ENCODE data around the gene OR2L2. TPM values are rescaled to one million over a fixed set of nuclear protein-coding genes. Genes with fewer than 3 reads are reported as not detected.
"Not testable (repeated sequence)": the region's sequence is repeated elsewhere in the genome, so short reads cannot be mapped to it uniquely, and the experiment has no call there.

Gene OR2L2
- total and polyA plus RNA-seq, 2 donors (not counting 1 experiment from before 2014, with no cell fraction given) = under 0.01 to 0.03 TPM

- DNase-seq (ENCODE audit: low read depth in 2 of 2) = no peak
- H3K27ac ChIP-seq (ENCODE audit: insufficient read depth, low read length) = no peak overlapping the region
- no peaks in the 10 kb centered on the region for H4K20me1 ChIP-seq (ENCODE audit: control insufficient read depth, extremely low read depth, insufficient read depth, low read length)
- H3K9ac ChIP-seq (ENCODE audit: insufficient read depth, low read length) = no peak overlapping the region
- TF ChIP-seq EZH2 (IDR thresholded peaks at IDR 0.05; ENCODE audit: low read length, missing control alignments) (no peak), CTCF (conservative IDR thresholded peaks at IDR 0.05 in 1 of 2, IDR thresholded peaks at IDR 0.05 in 1 of 2; ENCODE audit: low read depth in 1 of 2, low read length in 2 of 2) (no peak)
- H3K4me1 ChIP-seq (ENCODE audit: control insufficient read depth, extremely low read depth, insufficient read depth, low read length) = no peaks in the 10 kb centered on the region
- no peaks in the 10 kb centered on the region for H3K9me3 ChIP-seq (ENCODE audit: control insufficient read depth, insufficient read depth, low read depth, low read length)
- no peaks in the 10 kb centered on the region for H3K36me3 ChIP-seq (ENCODE audit: control insufficient read depth, insufficient read depth, low read length)
- no peak overlapping the region for H3K4me3 ChIP-seq (replicated peaks in 1 of 4; ENCODE audit: control extremely low read depth in 1 of 4, insufficient read depth in 1 of 4, low read depth in 3 of 4, low read length in 4 of 4)
- H3K27me3 ChIP-seq (ENCODE audit: control insufficient read depth, insufficient read depth, low read length) = no peaks in the 10 kb centered on the region
- no peak overlapping the region for H2AFZ ChIP-seq (ENCODE audit: low read length)
- H3K4me2 ChIP-seq (ENCODE audit: extremely low read depth, insufficient read depth, low read length) = no peak overlapping the region
- no peaks in the 10 kb centered on the region for H3K79me2 ChIP-seq (ENCODE audit: control insufficient read depth, insufficient read depth, low read length)
Observed at GRCh38 chr1:248055261-248055660, 25.4 kb downstream of the OR2L2 start.

GRCh38 chr1:248065071-248065470, 35.2 kb downstream of the OR2L2 start:
- no peaks in the 10 kb centered on the region for H4K20me1 ChIP-seq (ENCODE audit: control insufficient read depth, extremely low read depth, insufficient read depth, low read length)
- H3K9me3 ChIP-seq (ENCODE audit: control insufficient read depth, insufficient read depth, low read depth, low read length) = no peaks in the 10 kb centered on the region
- DNase-seq (ENCODE audit: low read depth in 2 of 2) = no peak
- no peak overlapping the region for H3K9ac ChIP-seq (ENCODE audit: insufficient read depth, low read length)
- H3K27me3 ChIP-seq (ENCODE audit: control insufficient read depth, insufficient read depth, low read length) = no peaks in the 10 kb centered on the region
- no peaks in the 10 kb centered on the region for H3K36me3 ChIP-seq (ENCODE audit: control insufficient read depth, insufficient read depth, low read length)
- H2AFZ ChIP-seq (ENCODE audit: low read length) = no peak overlapping the region
- TF ChIP-seq CTCF (conservative IDR thresholded peaks at IDR 0.05 in 1 of 2, IDR thresholded peaks at IDR 0.05 in 1 of 2; ENCODE audit: low read depth in 1 of 2, low read length in 2 of 2) (no peak), EZH2 (IDR thresholded peaks at IDR 0.05; ENCODE audit: low read length, missing control alignments) (no peak)
- no peak overlapping the region for H3K27ac ChIP-seq (ENCODE audit: insufficient read depth, low read length)
- no peak overlapping the region for H3K4me2 ChIP-seq (ENCODE audit: extremely low read depth, insufficient read depth, low read length)
- H3K4me1 ChIP-seq (ENCODE audit: control insufficient read depth, extremely low read depth, insufficient read depth, low read length) = no peaks in the 10 kb centered on the region
- H3K79me2 ChIP-seq (ENCODE audit: control insufficient read depth, insufficient read depth, low read length) = no peaks in the 10 kb centered on the region
- no peak overlapping the region for H3K4me3 ChIP-seq (replicated peaks in 1 of 4; ENCODE audit: control extremely low read depth in 1 of 4, insufficient read depth in 1 of 4, low read depth in 3 of 4, low read length in 4 of 4)

GRCh38 chr1:248065604-248066003, 35.7 kb downstream of the OR2L2 start:
- Histone ChIP-seq H3K27me3 (ENCODE audit: control insufficient read depth, insufficient read depth, low read length) (no peaks in the 10 kb centered on the region), H4K20me1 (ENCODE audit: control insufficient read depth, extremely low read depth, insufficient read depth, low read length) (no peaks in the 10 kb centered on the region), H3K4me2 (ENCODE audit: extremely low read depth, insufficient read depth, low read length) (no peak overlapping the region), H3K4me3 (replicated peaks in 1 of 4; ENCODE audit: control extremely low read depth in 1 of 4, insufficient read depth in 1 of 4, low read depth in 3 of 4, low read length in 4 of 4) (no peak overlapping the region), H3K27ac (ENCODE audit: insufficient read depth, low read length) (no peak overlapping the region), H3K36me3 (ENCODE audit: control insufficient read depth, insufficient read depth, low read length) (no peaks in the 10 kb centered on the region), H3K79me2 (ENCODE audit: control insufficient read depth, insufficient read depth, low read length) (no peaks in the 10 kb centered on the region), H2AFZ (ENCODE audit: low read length) (no peak overlapping the region), H3K4me1 (ENCODE audit: control insufficient read depth, extremely low read depth, insufficient read depth, low read length) (no peaks in the 10 kb centered on the region), H3K9me3 (ENCODE audit: control insufficient read depth, insufficient read depth, low read depth, low read length) (no peaks in the 10 kb centered on the region), H3K9ac (ENCODE audit: insufficient read depth, low read length) (no peak overlapping the region)
- no peak for DNase-seq (ENCODE audit: low read depth in 2 of 2)
- no peak for TF ChIP-seq CTCF (conservative IDR thresholded peaks at IDR 0.05 in 1 of 2, IDR thresholded peaks at IDR 0.05 in 1 of 2; ENCODE audit: low read depth in 1 of 2, low read length in 2 of 2)
- no peak for TF ChIP-seq EZH2 (IDR thresholded peaks at IDR 0.05; ENCODE audit: low read length, missing control alignments)

- H3K4me2 ChIP-seq (ENCODE audit: extremely low read depth, insufficient read depth, low read length); H3K9ac ChIP-seq (ENCODE audit: insufficient read depth, low read length); H3K27ac ChIP-seq (ENCODE audit: insufficient read depth, low read length); H3K36me3 ChIP-seq (ENCODE audit: control insufficient read depth, insufficient read depth, low read length); H2AFZ ChIP-seq (ENCODE audit: low read length); H4K20me1 ChIP-seq (ENCODE audit: control insufficient read depth, extremely low read depth, insufficient read depth, low read length); H3K4me1 ChIP-seq (ENCODE audit: control insufficient read depth, extremely low read depth, insufficient read depth, low read length); H3K79me2 ChIP-seq (ENCODE audit: control insufficient read depth, insufficient read depth, low read length); H3K27me3 ChIP-seq (ENCODE audit: control insufficient read depth, insufficient read depth, low read length); DNase-seq (ENCODE audit: low read depth in 2 of 2); H3K9me3 ChIP-seq (ENCODE audit: control insufficient read depth, insufficient read depth, low read depth, low read length); H3K4me3 ChIP-seq (replicated peaks in 1 of 4; ENCODE audit: control extremely low read depth in 1 of 4, insufficient read depth in 1 of 4, low read depth in 3 of 4, low read length in 4 of 4): not testable (repeated sequence)
Observed at GRCh38 chr1:248083864-248084263, 54.0 kb downstream of the OR2L2 start.

All from fibroblast of lung (primary cell).